B cell (primary cell): ENCODE data around the gene TXNRD1.

Experiments used
- EZH2 ChIP-seq: IDR thresholded peaks from 2 replicates; pipeline ENCODE4 v1.6.1; 2012; ENCODE audit warnings: borderline replicate concordance, low read depth, mild to moderate bottlenecking, moderate library complexity, low read length; ENCODE audit not compliant: insufficient read depth, poor library complexity, severe bottlenecking
- TF ChIP-seq, protein P1 (sequence below): fragments of 200-600 bp; IDR thresholded peaks from one replicate; pipeline ENCODE4 v1.8.0; 2022; ENCODE audit warnings: antibody characterized with exemption, mild to moderate bottlenecking

GRCh38 chr12:104177336-104177662, 38.3 kb upstream of the TXNRD1 start:
- TF ChIP-seq, protein P1, sequence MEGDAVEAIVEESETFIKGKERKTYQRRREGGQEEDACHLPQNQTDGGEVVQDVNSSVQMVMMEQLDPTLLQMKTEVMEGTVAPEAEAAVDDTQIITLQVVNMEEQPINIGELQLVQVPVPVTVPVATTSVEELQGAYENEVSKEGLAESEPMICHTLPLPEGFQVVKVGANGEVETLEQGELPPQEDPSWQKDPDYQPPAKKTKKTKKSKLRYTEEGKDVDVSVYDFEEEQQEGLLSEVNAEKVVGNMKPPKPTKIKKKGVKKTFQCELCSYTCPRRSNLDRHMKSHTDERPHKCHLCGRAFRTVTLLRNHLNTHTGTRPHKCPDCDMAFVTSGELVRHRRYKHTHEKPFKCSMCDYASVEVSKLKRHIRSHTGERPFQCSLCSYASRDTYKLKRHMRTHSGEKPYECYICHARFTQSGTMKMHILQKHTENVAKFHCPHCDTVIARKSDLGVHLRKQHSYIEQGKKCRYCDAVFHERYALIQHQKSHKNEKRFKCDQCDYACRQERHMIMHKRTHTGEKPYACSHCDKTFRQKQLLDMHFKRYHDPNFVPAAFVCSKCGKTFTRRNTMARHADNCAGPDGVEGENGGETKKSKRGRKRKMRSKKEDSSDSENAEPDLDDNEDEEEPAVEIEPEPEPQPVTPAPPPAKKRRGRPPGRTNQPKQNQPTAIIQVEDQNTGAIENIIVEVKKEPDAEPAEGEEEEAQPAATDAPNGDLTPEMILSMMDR = no peak
- no peak for TF ChIP-seq EZH2
